Mammary epithelial cell (primary cell): ENCODE results near the gene PLEKHO1.

Experiments used
- CTCF ChIP-seq, 2 donors: IDR thresholded peaks in 1 of 2; conservative IDR thresholded peaks in 1 of 2; 2 replicates each; pipeline ENCODE4 v1.5.1; 2011 to 2012; ENCODE audit warnings: inconsistent platforms in 2 of 2, low read length in 2 of 2, mild to moderate bottlenecking in 2 of 2, control low read depth in 1 of 2, low read depth in 1 of 2; ENCODE audit not compliant: insufficient read depth in 1 of 2; ENCODE audit errors: extremely low read depth in 1 of 2
- EZH2 ChIP-seq: IDR thresholded peaks from 2 replicates; pipeline ENCODE4 v1.6.1; 2012; ENCODE audit warnings: low read length, inconsistent platforms, borderline replicate concordance

GRCh38 chr1:150106341-150106740 is 43.4 kb upstream of the PLEKHO1 start:
- no peak for TF ChIP-seq CTCF (conservative IDR thresholded peaks at IDR 0.05 in 1 of 2, IDR thresholded peaks at IDR 0.05 in 1 of 2; ENCODE audit: extremely low read depth in 1 of 2, insufficient read depth in 1 of 2, low read depth in 1 of 2, low read length in 2 of 2)
- no peak for TF ChIP-seq EZH2
